Endometrial microvascular endothelial cells (primary cell): ENCODE results near the gene MRPL3. TPM values are rescaled to one million over a fixed set of nuclear protein-coding genes. Genes with fewer than 3 reads are reported as not detected.

Experiments
- in situ Hi-C: cut with HindIII; loops from 2 replicates; pipeline ENCODE4 v1.10.0; 2017; ENCODE audit warnings: low sequenced_read_pairs, low pct_unique_long_range_greater_than_20kb; ENCODE audit errors: inconsistent ontology term
- total RNA-seq: library from RNA; depleted of rRNA; stranded (reverse); fragments of >200 nt; gene quantifications from one replicate; pipeline ENCODE4 v1.2.3, GENCODE V29; 2015; ENCODE audit errors: inconsistent ontology term

The MRPL3 gene
- total RNA-seq, 1 donor from 2014 or later = 130 TPM

GRCh38 chr3:131432441-131432840 lies 70.3 kb downstream of the MRPL3 start:
- in situ Hi-C loops = no loop called here

GRCh38 chr3:131431754-131432153 lies 71.0 kb downstream of the MRPL3 start:
- in situ Hi-C loops = no loop called here

- in situ Hi-C loops = no loop called here
These were observed 75.5 kb downstream of the MRPL3 start for GRCh38 chr3:131427226-131427625.

GRCh38 chr3:131421957-131422498 lies 80.7 kb downstream of the MRPL3 start:
- in situ Hi-C loops = no loop called here

- in situ Hi-C loops = no loop called here
These were observed 81.5 kb downstream of the MRPL3 start for GRCh38 chr3:131421301-131421700.

GRCh38 chr3:131417751-131418150 lies 85.0 kb downstream of the MRPL3 start:
- in situ Hi-C loops = no loop called here

Other genes with a start within 250 kb of the MRPL3 start
- gene NUDT16, start 121.2 kb downstream of the MRPL3 start, total RNA-seq = 4.2 TPM